NCI-H1105 (cell line): ENCODE measurements around the gene TMEM147.

Source experiments
- DNase-seq: peaks from one replicate; lab custom pipeline; 2025; lab: John Stamatoyannopoulos, UW

Gene TMEM147

DNA sequence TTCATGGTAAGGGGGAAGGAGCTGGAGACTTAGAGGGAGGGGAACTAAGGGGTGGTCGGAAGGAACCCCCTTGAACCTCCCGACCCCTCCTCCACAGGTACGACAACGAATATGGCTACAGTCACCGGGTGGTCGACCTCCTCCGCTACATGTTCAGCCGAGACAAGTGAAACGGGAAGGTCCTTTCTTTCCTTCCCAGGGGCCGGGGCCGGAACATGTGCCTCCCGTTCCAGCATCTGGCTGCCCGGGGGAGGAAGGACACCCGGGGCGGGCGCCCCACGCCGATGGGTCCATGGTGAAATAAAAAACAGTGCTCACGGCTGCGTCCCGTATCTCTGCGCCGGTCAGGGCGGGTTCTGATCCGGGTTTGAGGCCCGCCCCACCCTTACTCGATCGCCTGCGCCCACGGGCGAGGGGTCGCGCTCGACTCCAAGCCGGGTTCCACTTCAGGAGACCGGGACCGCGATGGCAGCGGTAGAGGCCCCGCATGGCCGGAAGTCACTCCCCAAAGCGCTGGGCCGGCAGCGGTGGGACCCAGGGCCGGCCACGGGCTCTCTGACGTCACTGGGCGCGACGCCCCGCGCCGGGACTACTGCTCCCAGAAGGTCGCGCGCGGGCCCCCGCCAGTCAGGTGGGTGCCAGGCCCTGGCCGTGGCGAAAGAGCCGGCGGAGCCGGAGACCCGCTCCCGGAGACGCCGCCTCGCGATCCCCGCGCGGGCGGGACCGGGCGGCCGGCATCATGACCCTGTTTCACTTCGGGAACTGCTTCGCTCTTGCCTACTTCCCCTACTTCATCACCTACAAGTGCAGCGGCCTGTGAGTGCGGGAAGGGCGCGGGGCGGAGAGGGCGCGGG lies at the start of gene TMEM147:
TSS of gene TMEM147 (plus strand) at position 626 of the 854 bp plus-strand sequence. CDS start at position 740, 114 bp downstream.
- peak; percentile 75 for DNase-seq

DNA sequence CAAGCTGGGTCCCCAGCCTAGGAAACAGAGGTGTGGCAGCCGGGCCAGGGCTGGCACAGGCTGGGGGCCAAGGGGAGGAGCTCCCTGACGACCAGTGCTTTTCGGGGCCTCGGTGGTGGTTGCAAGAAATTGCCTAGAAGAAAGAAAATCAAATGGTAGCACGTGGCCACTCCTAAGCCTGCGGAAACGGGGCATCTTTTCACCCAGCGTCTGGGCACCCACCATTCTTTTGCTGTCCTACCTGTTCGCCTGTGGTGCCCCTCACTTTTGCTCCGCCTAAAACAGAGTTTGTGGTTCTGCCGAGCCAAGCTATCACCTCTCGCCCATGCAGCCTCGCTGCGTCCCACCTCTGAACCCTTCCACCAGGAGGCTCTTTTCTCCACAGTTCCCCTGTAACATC lies 48.0 kb upstream of the TMEM147 start:
- no peak for DNase-seq

DNA sequence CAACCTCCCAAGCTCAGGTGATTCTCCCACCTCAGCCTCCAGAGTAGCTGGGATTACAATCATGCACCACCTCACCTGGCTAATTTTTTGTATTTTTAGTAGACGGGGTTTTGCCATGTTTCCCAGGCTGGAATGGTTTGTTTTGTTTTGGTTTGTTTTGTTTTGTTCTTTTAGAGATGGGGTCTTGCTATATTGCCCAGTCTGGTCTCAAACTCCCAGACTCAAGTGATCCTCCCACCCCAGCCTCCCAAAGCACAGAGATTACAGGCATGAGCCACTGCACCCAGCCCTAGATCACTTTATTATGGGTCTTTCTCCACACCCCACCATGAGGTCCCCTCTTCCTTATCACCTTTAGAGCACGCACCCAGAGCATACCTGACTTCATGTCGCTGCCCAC lies 47.2 kb upstream of the TMEM147 start:
- no peak for DNase-seq

DNA sequence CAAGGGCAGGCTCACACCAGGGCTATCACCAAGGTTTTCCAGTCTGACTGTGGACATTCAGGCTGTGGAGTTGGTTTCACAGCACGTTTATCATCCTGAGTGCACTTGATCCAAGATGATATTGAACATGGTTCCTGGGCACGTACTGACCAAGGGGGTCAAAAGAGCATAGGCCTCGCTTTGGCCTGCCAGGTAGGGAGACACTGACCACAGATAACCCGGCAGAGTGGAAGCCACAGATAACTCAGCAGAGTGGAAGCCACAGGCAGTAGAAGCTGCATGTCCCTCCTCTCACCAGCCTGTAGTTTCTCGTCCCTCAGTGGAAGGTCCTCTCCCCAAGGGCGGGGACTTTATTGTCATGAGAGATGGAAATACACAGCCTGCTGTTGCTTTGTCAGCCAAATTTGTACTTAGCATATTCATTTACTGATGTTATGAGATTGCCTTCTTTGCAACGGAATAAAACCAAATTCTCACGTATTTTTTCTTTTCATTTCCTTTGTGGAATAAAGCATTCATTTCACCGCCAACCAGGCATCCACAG lies 46.4 kb upstream of the TMEM147 start:
- DNase-seq = no peak

GRCh38 chr19:35500611-35501010 lies 44.8 kb upstream of the TMEM147 start:
- DNase-seq = no peak

- DNase-seq = no peak
These were observed 43.7 kb upstream of the TMEM147 start for GRCh38 chr19:35501684-35502083.

DNA sequence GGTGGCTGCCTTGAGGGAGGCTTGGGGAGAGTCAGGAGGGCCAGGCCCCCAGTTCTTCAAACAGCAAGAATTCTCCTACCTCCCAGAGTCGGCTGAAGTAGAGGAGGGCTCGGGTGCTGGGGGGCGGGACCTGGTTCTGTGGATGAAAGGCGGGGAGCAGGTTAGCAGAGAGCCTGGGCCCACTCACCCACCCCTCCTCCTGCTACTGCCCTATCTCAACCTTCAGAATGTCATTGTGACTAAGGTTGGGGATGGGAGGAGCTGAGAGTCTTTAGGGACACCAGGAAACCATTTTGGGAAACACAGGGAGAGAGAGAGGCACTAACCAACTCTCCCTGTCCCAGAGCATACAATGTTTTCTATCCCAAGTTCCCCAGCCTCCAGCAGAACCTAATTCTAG lies 42.7 kb upstream of the TMEM147 start:
- no peak for DNase-seq

GRCh38 chr19:35506011-35506410 lies 39.4 kb upstream of the TMEM147 start:
- no peak for DNase-seq

DNA sequence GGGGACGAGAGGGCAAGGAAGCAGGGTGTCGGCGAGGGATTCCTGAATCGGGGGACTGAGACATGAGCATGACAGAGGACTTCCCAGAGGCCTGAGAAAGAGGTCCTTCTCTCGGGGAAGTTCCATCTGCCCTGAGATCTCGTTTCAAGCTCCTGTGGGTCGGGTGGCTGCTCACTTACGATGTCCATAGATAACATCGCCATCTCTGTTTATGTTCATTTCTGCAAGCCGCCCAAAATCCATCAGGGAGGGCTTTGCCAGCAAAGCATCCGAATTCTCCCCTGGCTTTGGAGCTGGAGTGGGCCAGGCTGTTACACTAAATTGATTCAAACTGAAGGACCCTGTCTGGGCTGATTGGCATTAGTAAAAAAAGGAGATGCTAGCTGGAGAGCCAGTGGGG lies 37.9 kb upstream of the TMEM147 start:
- DNase-seq = no peak

DNA sequence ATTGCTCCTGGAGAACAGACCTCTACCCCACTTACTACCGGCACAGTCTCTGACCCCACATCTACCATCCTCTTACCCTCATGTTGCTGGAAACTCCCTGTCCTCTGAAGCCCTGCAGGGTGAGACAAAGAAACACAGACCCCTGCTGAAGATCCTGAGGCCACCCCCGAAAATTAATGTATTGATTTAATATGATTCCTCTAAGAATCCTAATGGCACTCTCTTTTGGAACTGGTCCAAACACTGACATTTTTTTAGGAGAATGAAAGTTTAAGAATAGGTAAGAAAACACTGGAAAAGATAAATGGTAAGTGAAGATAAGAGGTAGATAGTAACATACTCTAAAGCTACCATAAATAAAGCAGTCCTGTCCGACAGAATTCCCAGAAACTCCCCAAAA lies 37.3 kb upstream of the TMEM147 start:
- DNase-seq = no peak

GRCh38 chr19:35509018-35509652 lies 36.3 kb upstream of the TMEM147 start:
- peak; percentile 60 for DNase-seq

DNA sequence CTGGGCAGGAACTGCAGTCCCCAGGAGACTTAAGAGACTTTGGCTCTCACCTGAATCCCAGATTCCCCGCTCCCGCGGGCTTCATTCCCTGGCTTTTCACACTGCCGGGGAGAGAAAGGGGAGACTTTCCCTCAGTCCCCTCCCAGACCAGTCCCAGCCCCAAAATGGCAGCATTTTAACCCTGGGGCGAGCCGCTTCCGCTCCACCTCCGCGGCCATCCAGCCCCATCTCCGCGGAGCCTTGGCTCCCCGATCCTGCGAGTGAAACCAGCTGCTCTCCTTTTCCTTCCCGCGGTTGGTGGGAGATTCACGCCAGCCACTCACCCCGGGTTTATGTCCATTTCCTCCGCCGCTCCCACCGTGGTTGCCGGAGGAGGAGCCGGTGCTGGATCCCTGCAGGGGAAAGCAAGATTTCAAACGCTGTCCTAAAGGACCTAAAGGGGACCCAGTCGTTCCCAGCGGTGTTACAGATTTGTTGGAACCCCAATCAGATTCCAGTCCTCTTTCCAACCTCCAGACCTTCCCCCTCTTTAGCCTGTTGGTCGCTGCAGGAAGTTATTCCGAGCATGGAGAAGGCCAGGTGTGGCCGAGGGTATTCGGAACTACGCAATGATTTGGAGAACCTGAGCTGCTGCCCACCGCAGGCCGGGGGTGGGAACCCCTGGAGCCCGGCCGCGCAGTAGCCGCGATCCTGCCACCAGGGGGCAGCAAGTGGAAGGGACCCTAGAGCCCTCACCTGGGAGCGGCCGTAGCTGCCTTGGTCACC lies 35.4 kb upstream of the TMEM147 start:
- DNase-seq = peak; percentile 91

- no peak for DNase-seq
These were observed 34.8 kb upstream of the TMEM147 start for GRCh38 chr19:35510626-35510964.

GRCh38 chr19:35511337-35511736 lies 34.1 kb upstream of the TMEM147 start:
- DNase-seq = no peak

- no peak for DNase-seq
These were observed 32.4 kb upstream of the TMEM147 start for GRCh38 chr19:35512831-35513627.

DNA sequence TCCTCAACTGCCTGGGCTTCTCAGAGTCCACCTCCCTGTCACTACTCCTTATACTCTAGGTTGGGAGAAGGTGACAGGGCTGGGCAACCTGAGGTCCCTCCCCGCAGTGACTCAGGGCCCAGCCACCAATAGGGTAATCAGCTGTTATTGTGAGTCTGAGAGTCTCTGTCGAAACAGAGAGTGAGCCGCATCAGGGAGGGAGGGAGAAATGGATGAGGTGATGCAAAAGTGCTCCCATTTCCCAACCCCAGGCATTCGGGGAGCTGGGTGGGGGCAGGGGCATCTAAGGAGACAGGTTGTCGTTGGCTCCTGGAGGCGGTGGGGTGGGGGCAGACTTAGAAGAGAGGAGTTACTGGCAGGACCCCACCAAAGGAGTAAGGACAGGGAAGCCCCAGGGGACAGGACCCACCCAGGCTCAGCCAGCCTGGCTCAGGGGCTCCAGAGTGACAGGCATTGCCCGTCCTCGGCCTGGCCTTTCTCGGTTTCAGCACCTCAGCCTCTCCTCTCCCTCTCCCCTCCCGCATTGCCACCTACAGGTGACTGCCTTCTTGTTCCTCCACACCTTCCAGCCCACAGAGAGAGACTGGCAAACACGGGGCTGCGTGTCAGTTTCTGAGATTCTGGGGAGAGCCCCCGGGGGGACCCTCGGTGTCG lies 31.7 kb upstream of the TMEM147 start, which contains the start of gene DMKN:
TSS of gene DMKN (minus strand) at position 22 of the 654 bp plus-strand sequence. CDS start 174 bp downstream, outside the sequence.
- DNase-seq = no peak

- DNase-seq = no peak
These were observed 31.1 kb upstream of the TMEM147 start for GRCh38 chr19:35514282-35514809.

DNA sequence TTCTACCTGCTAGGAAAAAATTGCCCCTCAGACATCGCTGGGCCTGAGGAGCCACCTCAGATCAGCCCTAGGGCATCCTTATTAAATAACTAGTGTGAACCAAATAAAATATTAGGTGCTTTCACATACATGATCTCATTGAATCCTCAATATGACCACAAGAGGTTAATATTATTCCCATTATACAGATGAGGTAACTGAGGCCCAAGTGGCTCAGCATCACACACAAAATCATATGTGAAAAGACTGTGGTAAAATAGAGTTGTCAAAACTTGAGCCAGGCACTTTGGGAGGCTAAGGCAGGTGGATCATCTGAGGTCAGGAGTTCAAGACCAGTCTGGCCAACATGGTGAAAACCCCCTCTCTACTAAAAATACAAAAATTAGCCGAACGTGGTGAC lies 29.1 kb upstream of the TMEM147 start:
- no peak for DNase-seq

DNA sequence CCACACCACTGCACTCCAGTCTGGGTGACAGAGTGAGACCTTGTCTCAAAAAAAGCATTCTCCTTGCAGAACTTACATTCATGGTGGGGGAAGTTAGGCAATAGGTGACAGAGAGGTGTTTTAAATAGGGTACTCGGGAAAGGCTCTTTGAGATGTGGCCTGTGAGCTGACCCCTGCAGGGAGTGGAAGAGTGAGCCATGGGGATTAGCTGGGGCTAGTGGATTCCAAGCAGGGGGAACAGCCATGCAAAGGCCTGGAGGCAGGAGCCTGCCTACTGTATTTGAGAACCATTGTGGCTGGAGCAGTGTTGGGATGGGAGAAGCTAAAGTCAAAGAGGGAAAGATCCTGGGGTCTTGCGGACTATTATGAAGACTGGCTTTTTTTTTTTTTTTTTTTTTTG lies 28.1 kb upstream of the TMEM147 start:
- no peak for DNase-seq

DNA sequence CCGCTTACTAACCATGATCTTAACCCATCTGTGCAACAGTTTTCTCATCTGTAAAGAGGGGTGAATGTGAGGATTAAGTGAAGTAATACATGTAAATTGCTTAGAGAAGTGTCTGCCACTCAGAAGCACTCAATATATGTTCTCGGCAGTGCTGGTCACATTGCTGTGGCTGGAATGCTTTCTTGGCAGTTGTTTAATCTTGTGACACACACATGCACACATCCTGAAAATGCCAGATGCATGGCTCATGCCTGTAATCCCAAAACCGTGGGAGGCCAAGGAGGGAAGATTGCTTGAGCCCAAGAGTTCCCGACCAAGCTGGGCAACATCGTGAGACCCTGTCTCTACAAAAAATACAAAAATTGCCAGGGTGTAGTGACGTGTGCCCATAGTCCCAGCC lies 27.1 kb upstream of the TMEM147 start:
- DNase-seq = no peak

- DNase-seq = no peak
These were observed 26.1 kb upstream of the TMEM147 start for GRCh38 chr19:35519291-35519690.
